ENCODE data around the gene ATAD5. TPM values are rescaled to one million over a fixed set of nuclear protein-coding genes. Genes with fewer than 3 reads are reported as not detected.
"Not testable (repeated sequence)": the region's sequence is repeated elsewhere in the genome, so short reads cannot be mapped to it uniquely, and the experiment has no call there.

Gene ATAD5
- total and polyA plus RNA-seq, 5 experiments from 2014 or later, result 0.95 to 5.9 (median 1.5) TPM

DNA sequence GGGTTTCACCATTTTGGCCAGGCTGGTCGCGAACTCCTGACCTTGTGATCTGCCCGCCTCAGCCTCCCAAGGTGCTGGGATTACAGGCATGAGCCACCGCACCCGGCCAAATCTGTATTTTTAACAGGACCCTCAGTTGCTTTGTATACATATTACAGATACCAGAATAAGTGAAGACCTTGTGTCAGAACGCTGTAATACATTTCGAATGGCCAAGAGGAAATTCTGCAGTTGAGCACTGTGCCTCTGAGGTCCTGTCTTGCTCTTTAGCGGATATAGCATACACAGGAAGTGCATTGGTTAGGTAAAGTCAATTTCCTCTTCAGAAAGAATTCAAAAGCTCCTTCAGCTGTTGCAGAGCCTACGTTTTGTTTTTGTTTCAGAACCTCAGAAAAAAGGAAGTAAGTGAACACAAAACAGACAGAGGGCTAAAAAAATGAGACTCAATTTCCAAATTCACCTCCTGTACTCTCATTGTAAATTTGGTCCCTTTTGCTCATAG is 22.9 kb upstream of the ATAD5 start:
- Mint-ChIP-seq H3K4me1 (peaks cover 24 to 82% (median 68%) of the 10 kb centered on the region in 4 donors), H3K4me3 (peak overlapping the region; percentile 82 to 93 (median 90)), H3K36me3 (peaks cover 4 to 35% (median 7%) of the 10 kb centered on the region in 3 donors), H3K27ac (peak overlapping the region; percentile 96 to 99 (median 98)), H3K27me3 (no peaks in the 10 kb centered on the region), H3K9me3 (no peaks in the 10 kb centered on the region)
- peak; percentile 91 to 94 for ATAC-seq
- POLR2A ChIA-PET, result interaction anchor here (0.9 to 16.1 kb wide), 8 partner anchors 10 to 332 kb away, joined by 3 to 413 read pairs (median 5); partner anchors contain the start of genes ATAD5, CRLF3 and GOSR1
- DNase-seq, result peak in 9 of 10 donors; percentile 36 to 85 (median 61)

DNA sequence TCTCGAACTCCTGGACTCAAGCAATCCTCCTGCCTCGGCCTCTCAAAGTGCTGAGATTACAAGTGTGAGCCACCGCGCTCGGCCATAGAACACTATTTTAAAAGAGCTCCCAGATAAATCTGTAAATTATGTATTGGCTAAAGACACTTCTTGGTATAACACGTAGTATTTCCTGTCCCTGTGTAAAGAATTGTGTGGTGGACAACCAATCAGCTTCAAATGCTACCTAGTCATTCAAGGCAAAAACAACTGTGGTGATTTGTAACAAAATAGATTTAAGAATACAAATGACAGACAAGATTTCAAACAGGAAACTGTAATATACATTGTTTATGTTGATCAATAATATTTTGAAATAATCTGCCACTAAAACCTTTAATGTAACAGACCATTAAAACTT is 21.9 kb upstream of the ATAD5 start:
- DNase-seq, result no peak
- no peak for ATAC-seq
- peaks cover 0 to 28% (median 0%) of the 10 kb centered on the region in 3 donors for H3K36me3 Mint-ChIP-seq
- H3K4me3 Mint-ChIP-seq, result peak overlapping the region; percentile 82 to 93 (median 90)
- H3K4me1 Mint-ChIP-seq, result peaks cover 19 to 83% (median 65%) of the 10 kb centered on the region in 4 donors
- POLR2A ChIA-PET, result interaction anchor here (0.7 to 16.1 kb wide), 6 partner anchors 11 to 501 kb away, joined by 3 to 413 read pairs (median 5); partner anchors contain the start of genes ATAD5 and CRLF3
- H3K27me3 Mint-ChIP-seq, result no peaks in the 10 kb centered on the region
- H3K27ac Mint-ChIP-seq, result peak overlapping the region; percentile 96 to 99 (median 98)
- no peaks in the 10 kb centered on the region for H3K9me3 Mint-ChIP-seq

GRCh38 chr17:30812218-30813177 is 19.3 kb upstream of the ATAD5 start:
- no peak for ATAC-seq
- Mint-ChIP-seq H3K27ac (peak overlapping the region; percentile 75 to 98 (median 94)), H3K4me3 (peak overlapping the region in 9 of 10 donors; percentile 39 to 81 (median 73)), H3K27me3 (no peaks in the 10 kb centered on the region), H3K4me1 (peaks cover 20 to 81% (median 66%) of the 10 kb centered on the region in 4 donors), H3K9me3 (no peaks in the 10 kb centered on the region), H3K36me3 (peaks cover 4 to 38% (median 5%) of the 10 kb centered on the region in 3 donors)
- no peak for DNase-seq
- POLR2A ChIA-PET, result interaction anchor here (16.1 kb wide), 1 partner anchor 10 kb away, joined by 413 read pairs; the partner anchor contains the start of gene CRLF3

DNA sequence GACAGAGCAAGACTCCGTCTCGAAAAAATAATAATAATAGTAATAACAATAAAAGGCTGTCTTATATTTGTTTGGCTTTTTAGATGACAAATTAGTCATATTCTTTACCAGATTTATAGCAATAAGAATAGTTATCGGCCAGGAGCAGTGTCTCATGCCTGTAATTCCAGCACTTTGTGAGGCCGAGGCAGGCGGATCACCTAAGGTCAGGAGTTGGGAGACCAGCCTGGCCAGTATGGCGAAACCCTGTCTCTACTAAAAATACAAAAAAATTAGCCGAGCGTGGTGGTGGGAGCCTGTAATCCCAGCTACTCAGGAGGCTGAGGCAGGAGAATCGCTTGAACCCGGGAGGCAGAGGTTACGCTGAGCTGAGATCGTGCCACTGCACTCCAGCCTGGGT is 17.5 kb upstream of the ATAD5 start:
- Mint-ChIP-seq H3K4me1 (peaks cover 16 to 84% (median 67%) of the 10 kb centered on the region in 4 donors), H3K4me3 (peak overlapping the region in 6 of 10 donors; percentile 4 to 56 (median 31)), H3K36me3 (peaks cover 5 to 49% (median 15%) of the 10 kb centered on the region in 3 donors), H3K27ac (peak overlapping the region in 7 of 10 donors; percentile 80 to 98 (median 93))
- not testable (repeated sequence) for H3K27me3 Mint-ChIP-seq, H3K9me3 Mint-ChIP-seq, ATAC-seq, DNase-seq
- POLR2A ChIA-PET, result interaction anchor here (0.6 to 16.1 kb wide), 2 partner anchors 8 to 532 kb away, joined by 3 to 413 read pairs; partner anchors contain the start of gene CRLF3

- H3K9me3 Mint-ChIP-seq, H3K27me3 Mint-ChIP-seq, DNase-seq, ATAC-seq: not testable (repeated sequence)
- Mint-ChIP-seq H3K4me1 (peaks cover 14 to 83% (median 67%) of the 10 kb centered on the region in 4 donors), H3K36me3 (peaks cover 5 to 51% (median 20%) of the 10 kb centered on the region in 3 donors), H3K27ac (peak overlapping the region; percentile 7 to 98 (median 82)), H3K4me3 (peak overlapping the region in 6 of 10 donors; percentile 22 to 69 (median 38))
- POLR2A ChIA-PET, result interaction anchor here (0.6 to 16.1 kb wide), 4 partner anchors 8 to 642 kb away, joined by 3 to 413 read pairs (median 4); partner anchors contain the start of gene CRLF3
These were observed 16.9 kb upstream of the ATAD5 start for GRCh38 chr17:30814860-30815259.

- Mint-ChIP-seq H3K36me3 (peaks cover 5 to 48% (median 20%) of the 10 kb centered on the region in 3 donors), H3K4me3 (peak overlapping the region in 6 of 10 donors; percentile 24 to 86 (median 56)), H3K27me3 (no peaks in the 10 kb centered on the region), H3K4me1 (peaks cover 20 to 84% (median 70%) of the 10 kb centered on the region in 4 donors), H3K27ac (peak overlapping the region; percentile 67 to 97 (median 85)), H3K9me3 (no peaks in the 10 kb centered on the region)
- ATAC-seq, result no peak
- no peak for DNase-seq
- POLR2A ChIA-PET, result interaction anchor here (0.7 kb wide), 2 partner anchors 340 to 692 kb away, joined by 3 to 5 read pairs; no protein-coding TSS in a partner anchor
These were observed 15.6 kb upstream of the ATAD5 start for GRCh38 chr17:30816165-30816564.

DNA sequence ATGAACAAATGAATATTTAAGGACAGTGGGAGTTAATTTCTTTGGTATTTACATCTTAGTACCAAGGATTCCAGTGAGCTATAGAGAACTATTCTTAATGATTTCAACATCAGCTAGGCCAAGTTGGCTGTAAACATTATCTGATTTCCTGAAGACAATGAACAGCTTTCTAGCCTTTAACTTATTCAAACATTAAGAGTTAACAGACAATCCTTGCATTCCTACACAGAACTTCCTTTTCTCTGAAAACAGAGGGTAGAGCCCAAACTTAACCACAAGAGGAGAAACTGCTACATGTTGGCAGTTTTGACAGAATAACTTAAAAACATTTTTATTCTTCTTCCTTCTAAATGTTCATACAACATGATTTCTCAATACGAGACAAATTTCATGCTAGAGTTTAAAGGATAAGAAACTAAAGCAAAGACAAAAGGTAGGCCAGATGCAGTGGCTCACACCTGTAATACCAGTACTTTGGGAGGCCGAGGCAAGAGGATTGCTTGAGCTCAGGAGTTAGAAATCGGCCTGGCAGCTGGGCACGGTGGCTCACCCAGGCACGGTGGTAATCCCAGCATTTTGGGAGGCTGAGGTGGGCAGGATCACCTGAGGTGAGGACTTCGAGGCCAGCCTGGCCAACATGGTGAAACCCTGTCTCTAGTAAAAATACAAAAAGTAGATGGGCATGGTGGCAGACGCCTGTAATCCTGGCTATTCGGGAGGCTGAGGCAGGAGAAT is 11.6 kb upstream of the ATAD5 start:
- no peak for DNase-seq
- Mint-ChIP-seq H3K9me3 (no peaks in the 10 kb centered on the region), H3K36me3 (peaks cover 18 to 38% (median 20%) of the 10 kb centered on the region in 3 donors), H3K4me3 (peak overlapping the region; percentile 86 to 100 (median 98)), H3K4me1 (peaks cover 19 to 69% (median 59%) of the 10 kb centered on the region in 4 donors), H3K27ac (peak overlapping the region; percentile 88 to 98 (median 97)), H3K27me3 (no peaks in the 10 kb centered on the region)
- ATAC-seq, result no peak
- POLR2A ChIA-PET, result interaction anchor here (0.6 to 11.3 kb wide), 4 partner anchors 13 to 501 kb away, joined by 3 to 413 read pairs (median 5); partner anchors contain the start of gene EVI2A

DNA sequence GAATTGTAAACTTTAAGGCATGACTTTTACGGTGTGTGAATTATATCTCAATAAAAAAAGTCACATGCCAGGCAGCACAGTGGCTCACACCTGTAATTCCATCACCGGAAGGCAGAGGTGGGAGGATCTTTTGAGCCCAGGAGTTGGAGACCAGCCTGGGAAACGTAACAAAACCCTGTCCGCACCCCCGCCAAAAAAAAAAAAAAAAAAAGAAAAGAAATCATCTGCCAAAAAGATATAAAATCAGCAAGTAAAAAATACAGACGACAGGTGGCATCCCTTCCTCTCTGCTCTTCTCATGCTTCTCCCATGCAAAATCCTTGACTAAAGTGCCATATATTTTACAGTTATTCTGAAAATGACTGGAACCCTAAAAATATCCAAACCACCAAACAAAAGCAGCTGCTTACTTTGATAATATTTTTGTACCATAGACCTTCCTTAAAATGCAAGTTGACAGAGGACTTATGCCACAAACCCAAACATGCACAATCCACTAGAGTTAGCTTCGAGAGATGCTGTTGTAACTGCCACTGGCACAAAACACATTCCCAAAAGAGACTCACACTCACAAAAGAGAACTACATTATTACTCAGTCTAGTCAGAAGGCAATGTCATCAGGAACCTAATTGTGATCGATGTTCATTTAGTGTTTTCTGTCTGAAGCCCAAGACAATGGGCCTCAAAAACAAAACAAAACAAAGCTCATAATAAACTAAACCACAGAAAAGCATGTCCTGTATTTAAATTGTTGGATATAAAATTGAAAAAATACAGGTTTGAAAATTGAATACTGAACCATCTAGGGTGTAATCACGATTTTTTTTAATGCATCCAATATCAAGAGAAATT is 9.7 kb upstream of the ATAD5 start:
- Mint-ChIP-seq H3K27ac (peak overlapping the region; percentile 88 to 98 (median 97)), H3K27me3 (no peaks in the 10 kb centered on the region), H3K9me3 (no peaks in the 10 kb centered on the region), H3K36me3 (peaks cover 13 to 26% (median 17%) of the 10 kb centered on the region in 3 donors), H3K4me3 (peak overlapping the region; percentile 86 to 100 (median 98)), H3K4me1 (peaks cover 15 to 62% (median 49%) of the 10 kb centered on the region in 4 donors)
- peak in 1 of 10 donors; percentile 36 for DNase-seq
- ATAC-seq, result no peak
- POLR2A ChIA-PET, result interaction anchor here (0.6 to 11.3 kb wide), 4 partner anchors 10 to 729 kb away, joined by 3 to 413 read pairs (median 4); partner anchors contain the start of genes ATAD5 and EVI2A

DNA sequence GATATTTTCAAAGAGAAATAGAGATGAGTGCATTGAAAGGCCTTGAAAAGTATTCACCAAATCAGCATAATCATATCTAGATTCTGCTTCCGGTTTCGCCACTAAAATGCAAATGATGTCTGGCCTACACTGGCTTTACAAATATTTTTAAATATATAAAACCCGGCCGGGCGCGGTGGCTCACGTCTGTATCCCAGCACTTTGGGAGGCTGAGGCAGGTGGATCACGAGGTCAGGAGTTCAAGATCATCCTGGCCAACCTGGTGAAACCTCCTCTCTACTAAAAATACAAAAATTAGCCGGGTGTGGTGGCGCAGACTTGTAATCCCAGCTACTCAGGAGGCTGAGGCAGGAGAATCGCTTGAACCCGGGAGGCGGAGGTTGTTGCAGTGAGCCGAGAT is 8.8 kb upstream of the ATAD5 start:
- H3K27me3 Mint-ChIP-seq, H3K9me3 Mint-ChIP-seq, ATAC-seq, DNase-seq: not testable (repeated sequence)
- Mint-ChIP-seq H3K27ac (peak overlapping the region; percentile 77 to 98 (median 90)), H3K4me1 (peaks cover 15 to 58% (median 46%) of the 10 kb centered on the region in 4 donors), H3K36me3 (peaks cover 13 to 21% (median 14%) of the 10 kb centered on the region in 3 donors), H3K4me3 (peak overlapping the region; percentile 86 to 100 (median 98))
- POLR2A ChIA-PET, result interaction anchor here (0.9 to 11.3 kb wide), 3 partner anchors 9 to 33 kb away, joined by 3 to 413 read pairs (median 10); partner anchors contain the start of gene ATAD5

DNA sequence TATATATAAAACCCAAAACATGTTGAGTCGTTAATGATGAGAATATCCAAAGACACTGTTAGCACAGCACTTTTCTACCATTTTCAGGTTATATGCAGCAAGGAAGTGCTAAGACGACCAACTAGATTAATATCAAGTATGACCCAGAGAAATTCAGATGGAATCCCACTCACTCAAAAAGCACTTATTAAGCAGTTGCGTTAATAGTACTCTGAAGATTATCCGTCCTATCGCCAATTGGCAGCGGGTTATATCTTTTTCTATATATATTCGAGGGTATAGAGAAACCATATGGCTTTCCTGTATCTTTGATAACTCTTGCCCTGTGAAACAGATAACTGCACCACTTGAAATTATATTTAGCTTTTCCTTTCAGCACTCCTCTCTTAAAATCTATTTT is 8.3 kb upstream of the ATAD5 start:
- POLR2A ChIA-PET, result interaction anchor here (0.9 to 11.3 kb wide), 4 partner anchors 8 to 347 kb away, joined by 3 to 413 read pairs (median 7); partner anchors contain the start of genes ATAD5 and GOSR1

More for the DNA sequence above, 8.3 kb upstream of the ATAD5 start:
- no peaks in the 10 kb centered on the region for H3K9me3 Mint-ChIP-seq
- ATAC-seq, result no peak
- H3K4me1 Mint-ChIP-seq, result peaks cover 15 to 53% (median 42%) of the 10 kb centered on the region in 4 donors
- H3K27ac Mint-ChIP-seq, result peak overlapping the region; percentile 88 to 98 (median 95)
- no peaks in the 10 kb centered on the region for H3K27me3 Mint-ChIP-seq
- H3K36me3 Mint-ChIP-seq, result peaks cover 12 to 19% (median 13%) of the 10 kb centered on the region in 3 donors
- H3K4me3 Mint-ChIP-seq, result peak overlapping the region; percentile 86 to 100 (median 98)
- no peak for DNase-seq

Data from naive thymus-derived CD8-positive, alpha-beta T cell (primary cell).